H1 (cell line): ENCODE results near the gene CHD5. TPM values are rescaled to one million over a fixed set of nuclear protein-coding genes. Genes with fewer than 3 reads are reported as not detected.

ENCODE experiments used
- CTCF ChIA-PET: fragments of 300-600 bp; sonication (Branson Sonifier 250); formaldehyde crosslinking; loops from one replicate; lab custom pipeline; 2021; ENCODE audit not compliant: partially characterized antibody; lab: Charles Lee
- POLR2A ChIA-PET: fragments of 300-600 bp; sonication (Branson Sonifier 250); formaldehyde crosslinking; loops from one replicate; lab custom pipeline; 2021; ENCODE audit warnings: inconsistent platforms; ENCODE audit not compliant: partially characterized antibody; lab: Charles Lee
- DNase-seq, 2 experiments: peaks; one replicate each; pipeline versions ENCODE4 v3.0.0 to v3.0.0-alpha.2; 2010 to 2022; ENCODE audit warnings: low spot score in 2 of 2, low read depth in 1 of 2, mixed read lengths in 1 of 2
- FAIRE-seq: peaks from 2 replicates; lab custom pipeline; 2011; peaks lifted over from hg19 to GRCh38; lab: Jason Lieb, UNC
- H2AFZ ChIP-seq: 2 replicates; pipeline ENCODE4 v1.8.1; 2012; ENCODE audit warnings: low read length, inconsistent platforms
- H2AK5ac ChIP-seq: 2 replicates; pipeline ENCODE4 v1.6.1; 2013; ENCODE audit warnings: low read depth, low read length
- H2BK120ac ChIP-seq: replicated peaks from 2 replicates; pipeline ENCODE3; 2013; ENCODE audit warnings: low read depth, low read length, inconsistent platforms
- H2BK12ac ChIP-seq: 2 replicates; pipeline ENCODE4 v1.6.1; 2013; ENCODE audit warnings: low read depth, low read length
- H2BK15ac ChIP-seq: 2 replicates; pipeline ENCODE4 v1.6.1; 2013; ENCODE audit warnings: low read length
- H2BK20ac ChIP-seq: 2 replicates; pipeline ENCODE4 v1.6.1; 2013; ENCODE audit warnings: low read length
- H2BK5ac ChIP-seq: 2 replicates; pipeline ENCODE4 v1.6.1; 2013; ENCODE audit warnings: low read depth, low read length
- H3K14ac ChIP-seq: 2 replicates; pipeline ENCODE4 v1.6.1; 2013; ENCODE audit warnings: inconsistent platforms; ENCODE audit not compliant: insufficient read length
- H3K18ac ChIP-seq: 2 replicates; pipeline ENCODE4 v1.6.1; 2013; ENCODE audit warnings: low read length; ENCODE audit errors: extremely low read depth
- H3K23ac ChIP-seq: 2 replicates; pipeline ENCODE4 v1.6.1; 2013; ENCODE audit warnings: inconsistent platforms; ENCODE audit not compliant: insufficient read length
- H3K23me2 ChIP-seq: 2 replicates; pipeline ENCODE4 v1.6.1; 2013; ENCODE audit warnings: low read depth, low read length
- H3K27ac ChIP-seq: 2 replicates; pipeline ENCODE4 v1.6.1; 2011; ENCODE audit warnings: low read depth, low read length, inconsistent platforms
- H3K27me3 ChIP-seq, 4 experiments: replicated peaks in 1 of 4; 1 replicate in 1 of 4; 2 replicates in 3 of 4; pipeline versions ENCODE4 v1.6.1 to v1.8.1; 2011 to 2013; ENCODE audit warnings: low read length in 3 of 4, mild to moderate bottlenecking in 3 of 4, inconsistent platforms in 2 of 4, mixed read lengths in 2 of 4, moderate library complexity in 1 of 4; ENCODE audit not compliant: control insufficient read depth in 3 of 4, insufficient read depth in 3 of 4; ENCODE audit errors: extremely low read depth in 1 of 4
- H3K36me3 ChIP-seq, 4 experiments: 2 replicates each; pipeline versions ENCODE4 v1.6.1 to v1.8.1; 2011 to 2013; ENCODE audit warnings: mild to moderate bottlenecking in 4 of 4, low read length in 3 of 4, moderate library complexity in 2 of 4, control low read depth in 1 of 4, inconsistent platforms in 1 of 4; ENCODE audit not compliant: insufficient read depth in 4 of 4, control insufficient read depth in 2 of 4
- H3K4ac ChIP-seq: replicated peaks from 2 replicates; pipeline ENCODE3; 2013; ENCODE audit warnings: low read length, low read depth, mixed read lengths, inconsistent platforms; ENCODE audit not compliant: insufficient read length
- H3K4me1 ChIP-seq, 4 experiments: replicated peaks in 1 of 4; 1 replicate in 1 of 4; 2 replicates in 3 of 4; pipeline versions ENCODE4 v1.6.1 to v1.8.1; 2011 to 2013; ENCODE audit warnings: low read length in 3 of 4, inconsistent platforms in 2 of 4, mixed read lengths in 1 of 4; ENCODE audit not compliant: insufficient read depth in 4 of 4, control insufficient read depth in 3 of 4
- H3K4me2 ChIP-seq, 2 experiments: 2 replicates each; pipeline versions ENCODE4 v1.6.1 to v1.8.1; 2011 to 2013; ENCODE audit warnings: low read depth in 2 of 2, low read length in 2 of 2, control low read depth in 1 of 2, inconsistent platforms in 1 of 2, mild to moderate bottlenecking in 1 of 2; ENCODE audit not compliant: insufficient read depth in 1 of 2
- H3K4me3 ChIP-seq, 4 experiments: fragments of 200-600, 300-600 bp in 1 of 4; sonication (generic), shearing (Covaris generic), sonication (Bioruptor Twin) in 1 of 4; 2 replicates each; pipeline versions ENCODE4 v1.5.1 to v1.8.1; 2011 to 2016; ENCODE audit warnings: low read length in 4 of 4, low read depth in 3 of 4, control low read depth in 2 of 4, inconsistent platforms in 2 of 4, mild to moderate bottlenecking in 2 of 4, mixed read lengths in 1 of 4, moderate library complexity in 1 of 4; ENCODE audit not compliant: insufficient read depth in 2 of 4; ENCODE audit errors: extremely low read depth in 1 of 4
- H3K56ac ChIP-seq: replicated peaks from 2 replicates; pipeline ENCODE3; 2013; ENCODE audit warnings: low read depth, mild to moderate bottlenecking, mixed read lengths, low read length, inconsistent platforms; ENCODE audit not compliant: insufficient read length
- H3K79me1 ChIP-seq: 2 replicates; pipeline ENCODE4 v1.6.1; 2013; ENCODE audit warnings: low read depth, low read length, control low read depth
- H3K79me2 ChIP-seq, 2 experiments: 2 replicates each; pipeline versions ENCODE4 v1.6.1 to v1.8.1; 2012 to 2013; ENCODE audit warnings: low read length in 2 of 2, mild to moderate bottlenecking in 2 of 2, inconsistent platforms in 1 of 2; ENCODE audit not compliant: insufficient read depth in 2 of 2, control insufficient read depth in 1 of 2
- H3K9ac ChIP-seq, 4 experiments: replicated peaks in 1 of 4; 1 replicate in 1 of 4; 2 replicates in 3 of 4; pipeline versions ENCODE4 v1.6.1 to v1.8.1; 2011 to 2013; ENCODE audit warnings: low read depth in 3 of 4, low read length in 3 of 4, control low read depth in 2 of 4, mild to moderate bottlenecking in 2 of 4, moderate library complexity in 2 of 4, inconsistent platforms in 1 of 4; ENCODE audit errors: extremely low read depth in 1 of 4
- H3K9me3 ChIP-seq, 2 experiments: 2 replicates each; pipeline versions ENCODE4 v1.6.1 to v1.8.1; 2012 to 2013; ENCODE audit warnings: mild to moderate bottlenecking in 2 of 2, moderate library complexity in 2 of 2, control low read depth in 1 of 2, inconsistent platforms in 1 of 2, low read depth in 1 of 2, low read length in 1 of 2, mixed read lengths in 1 of 2; ENCODE audit not compliant: insufficient read depth in 2 of 2
- H4K20me1 ChIP-seq, 2 experiments: replicated peaks in 1 of 2; 2 replicates each; pipeline versions ENCODE3 to v1.8.1; 2011 to 2013; ENCODE audit warnings: inconsistent platforms in 2 of 2, low read length in 2 of 2, mild to moderate bottlenecking in 1 of 2; ENCODE audit not compliant: insufficient read depth in 2 of 2, control insufficient read depth in 1 of 2
- H4K5ac ChIP-seq: 2 replicates; pipeline ENCODE4 v1.6.1; 2013; ENCODE audit warnings: low read length, low read depth, mixed read lengths, inconsistent platforms; ENCODE audit not compliant: insufficient read length
- H4K8ac ChIP-seq: 2 replicates; pipeline ENCODE4 v1.8.0; 2013; ENCODE audit warnings: mild to moderate bottlenecking, moderate library complexity, low read length, inconsistent platforms; ENCODE audit not compliant: insufficient read depth; ENCODE audit errors: extremely low read depth
- H4K91ac ChIP-seq: replicated peaks from 2 replicates; pipeline ENCODE3; 2013; ENCODE audit warnings: low read length, mixed read lengths, inconsistent platforms; ENCODE audit not compliant: insufficient read length
- GABPA ChIP-seq: IDR thresholded peaks from 2 replicates; pipeline ENCODE4 v1.6.1; 2011; ENCODE audit warnings: mild to moderate bottlenecking, low read length, moderate library complexity, borderline replicate concordance; ENCODE audit not compliant: insufficient read depth
- SP2 ChIP-seq: IDR thresholded peaks from 2 replicates; pipeline ENCODE4 v1.6.1; 2012; ENCODE audit warnings: mild to moderate bottlenecking, low read length, inconsistent platforms
- SP4 ChIP-seq: IDR thresholded peaks from 2 replicates; pipeline ENCODE4 v1.6.1; 2012; ENCODE audit warnings: low read length, inconsistent platforms
- SUZ12 ChIP-seq: fragments of 200-600 bp; sonication (generic); IDR thresholded peaks from 2 replicates; pipeline ENCODE4 v1.6.1; 2012; ENCODE audit warnings: mild to moderate bottlenecking, inconsistent platforms, low read length, moderate library complexity, mixed read lengths
- TAF1 ChIP-seq: IDR thresholded peaks from 2 replicates; pipeline ENCODE4 v1.6.1; 2011; ENCODE audit warnings: mild to moderate bottlenecking, low read depth, low read length
- WGBS, 2 experiments: shearing (Covaris generic) in 1 of 2; methylation state at CpG; one replicate each; pipeline versions ENCODE4 v1.1.6 to v1.1.7; 2013 to 2015; ENCODE audit warnings: low lambda C conversion rate in 2 of 2, mixed read lengths in 2 of 2, inconsistent platforms in 1 of 2, low coverage in 1 of 2, missing lambda C conversion rate in 1 of 2; ENCODE audit not compliant: insufficient replicate concordance in 2 of 2, insufficient coverage in 1 of 2, insufficient read length in 1 of 2; ENCODE audit errors: extremely low coverage in 1 of 2, missing lambda C conversion rate in 1 of 2; 5-methylcytosine and 5-hydroxymethylcytosine counted together
- polyA plus RNA-seq, 7 experiments: library from polyadenylated mRNA; depleted of rRNA in 3 of 7; stranded (reverse) in 5 of 7; unstranded in 2 of 7; fragments of >200 nt in 5 of 7; fragments of 200-250 nt in 2 of 7; gene quantifications; 1 replicate in 5 of 7; 2 replicates in 1 of 7; 4 replicates in 1 of 7; pipeline versions ENCODE4 v1.2.1 to v1.2.3, GENCODE V29; 2011 to 2013; ENCODE audit warnings: missing spikeins in 2 of 7, mixed read lengths in 2 of 7
- total RNA-seq: library from RNA; stranded (reverse); fragmentation: NEBNext Ultra II Directional; extraction: Animal tissue kit (Norgen Biotek cat#: 25700); gene quantifications from 2 replicates; pipeline ENCODE4 v1.2.1, GENCODE V29; 2021

CHD5 gene
- total and polyA plus RNA-seq, 2 of the 8 experiments (the other 6 are each of a cell fraction or from before 2014, with no cell fraction given) = 0.42 to 1.8 TPM

- Histone ChIP-seq H3K27ac (no peak overlapping the region), H2BK120ac (no peak overlapping the region), H3K9me3 (no peaks in the 10 kb centered on the region), H3K18ac (no peak overlapping the region), H3K23me2 (no peaks in the 10 kb centered on the region; the same call in 1 of the 2 replicates), H3K14ac (no peak overlapping the region), H2BK15ac (no peak overlapping the region), H2BK5ac (no peak overlapping the region), H3K79me2 (no peaks in the 10 kb centered on the region), H3K27me3 (no peaks in the 10 kb centered on the region), H2BK20ac (no peak overlapping the region), H2AFZ (no peak overlapping the region), H4K91ac (no peak overlapping the region), H3K9ac (no peak overlapping the region), H3K4me3 (no peak overlapping the region), H3K4ac (no peak overlapping the region), H3K56ac (no peak overlapping the region), H3K36me3 (no peaks in the 10 kb centered on the region), H4K5ac (no peak overlapping the region), H3K4me2 (no peak overlapping the region), H3K23ac (no peak overlapping the region), H2BK12ac (no peak overlapping the region), H4K8ac (no peak overlapping the region), H3K79me1 (no peaks in the 10 kb centered on the region), H4K20me1 (peaks cover 0 to 1% of the 10 kb centered on the region in 2 experiments), H3K4me1 (no peaks in the 10 kb centered on the region; a peak in 1 of 7 replicates), H2AK5ac (no peak overlapping the region)
- ChIA-PET POLR2A (no interaction called here), CTCF (interaction anchor here (0.6 to 4.7 kb wide), 7 partner anchors 9 to 51 kb away, joined by 3 to 31 read pairs (median 3); no protein-coding TSS in a partner anchor)
- no peak for FAIRE-seq
- DNase-seq = no peak
- no peak for TF ChIP-seq GABPA
- TF ChIP-seq TAF1 = no peak
- TF ChIP-seq SUZ12 = no peak
- no peak for TF ChIP-seq SP2
- no peak for TF ChIP-seq SP4
- WGBS, 2 experiments = 85% methylated on average over 10 of the region's 10 CpGs; no CpG with 5 or more reads in 1 of the 2 experiments
Observed at GRCh38 chr1:6093071-6093470, 87.0 kb downstream of the CHD5 start.
